HL-60 (cell line): Measurements from ENCODE around the gene LAMA4.

Experiments
- CTCF ChIP-seq: IDR thresholded peaks from one replicate; pipeline ENCODE4 v1.5.1; 2011; ENCODE audit warnings: low read length, control low read depth, inconsistent platforms; ENCODE audit not compliant: insufficient read depth
- POLR2AphosphoS5 ChIP-seq: IDR thresholded peaks from 2 replicates; pipeline ENCODE4 v1.6.1; 2012; ENCODE audit warnings: low read depth
- SPI1 ChIP-seq: IDR thresholded peaks from 2 replicates; pipeline ENCODE4 v1.6.1; 2012; ENCODE audit warnings: low read depth, mild to moderate bottlenecking, borderline replicate concordance

- TF ChIP-seq CTCF: no peak
- no peak for TF ChIP-seq SPI1
- no peak for TF ChIP-seq POLR2AphosphoS5
Measured at GRCh38 chr6:112214739-112215269, 39.6 kb downstream of the LAMA4 start.
